GM18519 (cell line): ENCODE results near the gene TPGS1.
A peak's percentile ranks its signal among the peaks of the same experiment; 100 is the strongest.
"Not testable (repeated sequence)": the region's sequence is repeated elsewhere in the genome, so short reads cannot be mapped to it uniquely, and the experiment has no call there.

Experiments used
- ATAC-seq: cut with Tn5 transposase; IDR thresholded peaks from one replicate; pipeline ENCODE4 v1.9.1; 2021; ENCODE audit warnings: mild to moderate bottlenecking, moderate library complexity; ENCODE audit not compliant: unreplicated experiment, low FRiP score

TPGS1 gene

DNA sequence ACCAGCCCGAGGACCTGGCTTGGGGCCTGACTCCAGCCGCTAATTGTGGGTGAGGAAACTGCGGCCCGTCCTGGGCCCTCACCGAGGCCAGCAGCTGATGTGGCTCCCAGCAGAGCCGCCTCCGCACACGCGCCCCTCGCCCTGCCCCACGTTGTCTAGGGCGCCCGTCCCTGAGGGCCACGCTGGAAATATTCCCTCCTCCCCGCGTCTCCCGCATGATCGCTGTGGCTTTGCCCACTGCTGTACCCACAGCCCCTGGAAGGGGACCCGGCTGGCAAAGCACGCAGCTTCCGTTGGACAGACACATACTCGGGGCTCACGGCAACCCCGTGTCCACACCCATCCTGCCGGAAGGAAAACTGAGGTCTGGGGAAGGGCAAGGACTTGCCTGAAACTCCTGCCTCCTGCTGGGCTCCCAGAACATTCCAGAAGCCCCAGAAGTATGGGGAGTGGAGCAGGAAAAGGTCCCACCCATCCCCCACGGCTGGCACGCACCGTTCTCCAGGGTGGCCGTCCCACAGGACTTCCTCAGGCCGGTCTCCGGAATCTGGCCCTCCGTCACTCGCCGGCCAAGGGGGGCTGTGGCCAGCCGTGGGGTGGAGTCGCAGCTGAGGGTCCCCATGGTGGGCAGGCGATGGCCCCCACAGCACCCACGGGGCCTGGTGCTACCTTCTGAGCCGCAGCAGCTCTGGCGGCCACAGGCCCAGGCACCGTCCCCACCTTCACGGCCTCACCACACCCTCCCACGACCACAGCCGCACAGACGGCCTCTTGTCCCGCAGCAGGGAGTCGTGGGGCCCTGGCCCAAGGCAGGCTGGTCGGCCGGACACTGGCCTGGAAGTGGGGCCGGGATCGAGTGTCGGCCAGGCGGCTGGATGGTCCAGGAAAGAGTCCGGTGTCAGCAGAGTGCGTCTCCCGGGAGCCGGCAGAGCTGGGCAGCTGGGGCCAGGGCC is 32.9 kb upstream of the TPGS1 start:
- ATAC-seq = no peak

DNA sequence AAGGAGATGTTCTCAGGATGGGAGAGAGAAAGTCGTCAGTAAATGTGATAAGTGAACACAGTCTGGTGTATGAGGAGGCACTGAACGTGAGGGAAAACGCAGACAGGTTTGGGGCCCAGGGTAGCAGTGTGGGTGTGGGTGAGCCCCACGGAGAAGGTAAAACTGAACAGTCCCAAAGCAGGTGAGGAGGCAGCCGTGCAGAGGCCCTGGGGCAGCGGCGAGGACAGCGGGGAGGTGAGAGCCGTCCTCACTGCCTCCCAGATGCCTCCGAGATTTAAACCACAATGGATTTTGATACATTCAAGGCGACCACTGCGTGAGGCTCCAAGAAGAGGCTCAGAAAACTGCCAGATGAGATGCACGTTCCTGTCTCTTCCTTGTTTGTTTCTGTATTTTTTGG is 31.9 kb upstream of the TPGS1 start:
- no peak for ATAC-seq

DNA sequence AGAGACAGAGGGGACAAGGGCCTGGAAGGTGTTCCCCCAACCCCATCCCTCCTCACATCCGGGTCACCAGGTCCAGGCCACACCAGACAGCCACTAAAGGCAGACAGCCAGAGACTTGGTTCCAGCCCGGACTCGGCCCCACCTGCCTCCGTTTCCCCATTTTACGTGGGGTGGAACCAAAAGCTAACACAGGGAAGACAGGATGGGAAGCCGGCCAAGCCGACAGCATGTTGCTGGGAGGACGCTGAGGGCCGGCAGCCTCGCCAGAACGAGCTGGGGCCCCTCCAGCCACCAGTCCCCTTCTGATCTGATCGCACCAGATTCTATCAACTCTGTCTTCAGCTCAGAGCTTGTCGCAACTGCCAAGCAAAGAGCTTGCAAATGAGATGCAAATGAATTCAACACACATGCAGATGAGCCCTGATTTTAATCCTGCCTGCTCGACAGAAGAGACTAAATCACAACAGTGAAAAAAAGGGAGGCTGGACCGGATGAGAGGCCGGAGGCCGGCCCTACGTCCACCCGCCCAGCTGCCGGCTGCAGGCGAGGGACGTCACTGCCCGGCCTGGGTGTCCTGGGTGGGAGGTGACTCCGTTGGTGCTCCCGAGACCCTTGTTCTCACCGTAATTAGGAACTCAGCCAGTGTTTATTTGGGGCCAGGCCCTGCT is 28.9 kb upstream of the TPGS1 start:
- no peak for ATAC-seq

DNA sequence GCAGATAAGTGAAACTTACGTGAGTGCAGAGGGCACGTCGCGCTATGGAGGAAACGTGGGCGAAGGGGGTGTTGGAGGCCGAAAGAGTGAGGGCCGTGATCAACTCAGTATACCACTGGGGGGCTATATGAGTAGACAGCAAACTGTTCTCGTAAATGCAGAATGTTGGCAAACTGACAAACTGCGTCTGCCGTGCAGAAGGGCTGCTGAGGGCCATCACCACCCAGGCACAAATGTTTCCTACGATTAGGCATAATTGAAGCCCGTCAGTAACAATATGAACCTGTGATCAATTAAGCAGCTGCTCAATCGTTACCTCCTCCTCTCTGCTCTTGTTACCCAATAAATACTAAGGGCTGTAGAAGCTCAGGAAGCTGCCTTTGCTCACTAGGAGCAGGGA is 28.3 kb upstream of the TPGS1 start:
- no peak for ATAC-seq

DNA sequence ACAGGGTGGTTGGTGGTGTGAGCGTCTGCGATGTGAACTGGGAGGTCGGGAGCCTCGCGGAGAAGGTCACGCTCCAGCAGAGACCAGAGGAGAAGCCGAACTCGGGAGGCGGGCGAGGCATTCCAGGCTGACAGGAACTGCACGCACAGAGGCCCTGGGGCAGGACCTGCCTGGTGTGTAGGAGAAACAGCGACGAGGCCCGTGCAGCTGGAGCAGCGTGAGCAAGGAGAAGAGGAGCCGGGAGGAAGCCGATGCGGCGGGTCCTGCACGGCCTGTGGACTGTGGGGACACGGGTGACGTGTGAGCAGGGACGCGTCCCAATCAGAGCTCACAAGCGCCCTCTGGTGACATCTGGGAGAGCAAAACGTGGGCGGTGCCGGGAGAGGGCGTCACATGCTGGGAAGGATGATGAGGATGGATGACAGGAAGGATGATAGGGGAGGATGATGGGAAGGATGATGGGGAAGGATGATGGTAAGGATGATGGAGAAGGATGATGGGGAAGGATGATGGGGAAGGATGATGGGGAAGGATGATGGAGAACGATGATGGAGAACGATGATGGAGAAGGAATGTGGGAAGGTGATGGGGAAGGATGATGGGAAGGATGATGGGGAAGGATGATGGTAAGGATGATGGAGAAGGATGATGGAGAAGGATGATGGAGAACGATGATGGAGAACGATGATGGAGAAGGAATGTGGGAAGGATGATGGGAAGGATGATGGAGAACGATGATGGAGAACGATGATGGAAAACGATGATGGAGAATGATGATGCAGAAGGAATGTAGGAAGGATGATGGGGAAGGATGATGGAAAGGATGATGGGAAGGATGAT is 27.1 kb upstream of the TPGS1 start:
- no peak for ATAC-seq

DNA sequence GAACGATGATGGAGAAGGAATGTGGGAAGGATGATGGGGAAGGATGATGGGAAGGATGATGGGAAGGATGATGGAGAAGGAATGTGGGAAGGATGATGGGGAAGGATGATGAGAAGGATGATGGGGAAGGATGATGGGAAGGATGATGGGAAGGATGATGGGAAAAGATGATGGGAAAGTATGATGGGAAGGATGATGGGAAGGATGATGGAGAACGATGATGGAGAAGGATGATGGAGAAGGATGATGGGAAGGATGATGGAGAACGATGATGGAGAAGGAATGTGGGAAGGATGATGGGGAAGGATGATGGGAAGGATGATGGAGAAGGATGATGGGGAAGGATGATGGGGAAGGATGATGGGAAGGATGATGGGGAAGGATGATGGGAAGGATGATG is 26.2 kb upstream of the TPGS1 start:
- ATAC-seq = not testable (repeated sequence)

DNA sequence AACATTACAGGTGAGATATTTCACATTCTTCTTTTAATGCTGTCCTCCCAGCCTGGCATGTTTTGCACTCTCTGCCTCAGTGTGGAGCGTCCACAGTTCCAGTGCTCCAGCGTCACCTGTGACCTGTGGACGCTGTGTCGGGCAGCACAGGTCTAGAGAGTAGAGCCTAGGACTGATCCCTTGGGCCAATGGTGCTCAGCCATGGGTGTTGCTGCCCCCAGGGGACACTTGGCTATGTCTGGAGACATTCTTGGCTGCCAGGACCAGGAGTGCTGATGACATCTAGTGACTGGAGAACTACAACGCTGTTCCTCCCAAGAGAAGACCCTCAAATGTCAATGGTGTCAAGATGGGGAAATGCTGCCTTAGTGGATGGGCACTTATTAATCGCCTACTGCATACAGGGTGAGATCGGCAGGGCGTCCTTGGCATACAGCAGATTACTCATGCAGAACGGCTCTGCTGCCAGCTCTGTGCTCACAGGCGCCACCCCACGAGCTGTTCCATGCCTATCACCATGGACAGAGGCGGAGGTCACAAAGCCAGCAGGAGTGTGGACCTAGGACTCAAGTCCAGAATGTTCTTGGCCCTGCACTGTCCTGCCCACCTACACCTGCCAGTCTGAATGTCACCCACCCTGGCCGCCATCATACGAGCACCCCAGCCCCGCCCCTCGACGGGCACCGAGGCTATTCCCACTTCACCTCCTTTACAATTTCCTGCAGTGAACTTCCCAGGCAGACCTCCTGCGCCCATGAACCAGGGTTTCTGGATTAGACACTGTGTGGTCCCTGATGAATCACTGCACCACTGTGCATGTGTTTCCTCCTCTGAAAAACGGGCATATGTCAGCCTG is 24.9 kb upstream of the TPGS1 start:
- no peak for ATAC-seq

DNA sequence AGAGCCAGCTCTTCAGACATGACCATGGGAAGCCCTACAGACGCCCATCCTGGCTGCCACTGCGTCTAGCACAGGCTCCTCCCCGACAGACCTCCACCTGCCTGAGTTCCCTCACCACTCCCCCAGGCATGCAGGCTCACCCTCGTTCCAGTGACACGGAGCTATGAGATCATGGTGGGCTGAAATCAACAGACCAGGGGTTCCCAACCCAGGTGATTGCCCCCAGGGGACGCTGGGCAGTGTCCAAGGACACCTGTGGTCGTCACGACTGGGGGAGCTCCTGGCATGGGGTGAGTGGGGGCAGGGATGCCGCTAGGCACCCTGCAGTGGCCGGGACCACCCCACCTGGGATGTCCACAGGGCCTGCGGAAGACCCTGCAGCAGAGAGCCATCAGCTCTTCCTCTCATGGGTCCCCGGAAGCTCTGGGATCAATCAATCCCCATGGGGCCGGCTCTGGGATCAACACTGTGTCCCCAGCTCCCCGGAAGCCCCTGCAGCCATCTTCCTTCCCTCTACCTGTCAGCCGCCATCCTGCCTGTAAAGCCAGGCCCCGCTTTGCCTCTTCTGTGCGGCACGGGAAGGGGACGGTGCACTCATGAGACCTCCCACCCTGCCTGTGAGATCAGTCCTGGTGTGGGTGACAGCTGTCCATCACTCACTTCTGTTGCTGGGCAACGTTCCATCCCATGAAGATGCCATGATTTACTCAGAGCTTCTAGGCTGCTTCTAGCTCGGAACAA is 23.8 kb upstream of the TPGS1 start:
- ATAC-seq = no peak

DNA sequence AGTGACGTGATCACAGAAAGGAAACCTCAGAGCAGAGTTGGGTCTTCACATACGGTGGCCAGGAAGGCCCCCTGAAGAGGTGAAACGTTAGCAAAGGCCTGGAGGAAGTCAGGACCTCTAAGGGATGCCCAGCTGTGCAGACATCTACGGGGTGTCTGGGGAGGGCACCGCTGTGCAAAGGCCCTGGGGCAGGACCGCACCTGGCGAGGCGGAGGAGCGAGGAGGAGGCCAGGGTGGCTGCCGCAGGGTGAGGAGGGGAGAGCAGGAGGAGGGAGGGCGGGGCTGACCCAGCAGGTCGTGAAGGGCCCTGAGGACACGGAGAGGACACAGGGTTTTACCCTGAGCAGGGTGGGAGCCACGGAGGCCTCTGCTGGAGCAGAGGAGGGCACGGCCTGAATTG is 22.8 kb upstream of the TPGS1 start:
- no peak for ATAC-seq

DNA sequence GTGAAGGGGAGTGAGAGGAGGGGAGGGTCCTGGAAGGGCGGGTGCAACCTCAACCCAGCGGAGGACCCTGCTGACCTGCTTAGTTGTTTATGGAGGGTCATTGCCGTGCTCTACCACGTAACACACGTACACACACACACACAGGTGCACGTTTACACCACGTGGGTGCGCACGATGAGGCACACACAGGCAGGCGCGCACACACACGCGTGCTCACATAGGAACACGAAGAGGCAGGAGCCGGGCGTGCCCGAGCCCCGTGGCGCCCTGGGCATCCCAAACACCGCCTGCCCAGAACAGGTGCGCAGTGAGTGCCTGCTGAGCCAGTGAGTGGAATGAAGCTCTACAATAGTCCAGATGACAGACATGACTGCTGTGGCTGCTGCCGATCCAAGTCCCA is 22.2 kb upstream of the TPGS1 start:
- no peak for ATAC-seq

DNA sequence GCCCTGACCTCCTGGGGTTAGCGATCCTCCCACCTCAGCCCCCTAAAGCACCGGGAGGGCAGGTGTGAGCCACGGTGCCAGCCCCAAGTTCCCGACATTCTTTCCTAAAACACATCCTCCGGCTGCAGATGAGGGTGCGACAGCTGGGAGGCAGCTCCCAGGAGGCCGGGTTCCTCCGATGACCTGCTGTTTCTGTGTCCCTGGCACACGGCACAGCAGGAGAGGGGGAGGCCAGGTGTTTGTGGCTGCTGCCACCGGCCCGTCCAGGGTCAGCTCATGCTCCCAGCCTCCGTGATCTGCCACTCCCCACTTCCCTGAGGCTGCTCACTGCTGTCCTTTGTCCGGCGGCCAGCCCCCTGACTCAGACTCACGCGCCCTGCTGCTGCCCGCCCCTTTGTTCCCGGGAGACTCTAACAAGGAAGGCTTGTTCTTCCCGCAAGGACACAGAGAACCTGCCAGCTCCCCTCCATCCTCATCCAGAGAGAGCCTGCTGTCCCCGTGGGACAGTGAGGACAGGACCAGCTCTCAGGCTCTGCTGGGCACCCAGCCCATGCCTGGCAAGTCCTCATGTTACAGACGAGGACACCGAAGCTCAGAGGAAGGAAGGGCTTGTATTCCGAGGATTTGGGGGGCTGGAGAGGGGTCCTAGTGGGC is 21.6 kb upstream of the TPGS1 start:
- ATAC-seq = no peak

DNA sequence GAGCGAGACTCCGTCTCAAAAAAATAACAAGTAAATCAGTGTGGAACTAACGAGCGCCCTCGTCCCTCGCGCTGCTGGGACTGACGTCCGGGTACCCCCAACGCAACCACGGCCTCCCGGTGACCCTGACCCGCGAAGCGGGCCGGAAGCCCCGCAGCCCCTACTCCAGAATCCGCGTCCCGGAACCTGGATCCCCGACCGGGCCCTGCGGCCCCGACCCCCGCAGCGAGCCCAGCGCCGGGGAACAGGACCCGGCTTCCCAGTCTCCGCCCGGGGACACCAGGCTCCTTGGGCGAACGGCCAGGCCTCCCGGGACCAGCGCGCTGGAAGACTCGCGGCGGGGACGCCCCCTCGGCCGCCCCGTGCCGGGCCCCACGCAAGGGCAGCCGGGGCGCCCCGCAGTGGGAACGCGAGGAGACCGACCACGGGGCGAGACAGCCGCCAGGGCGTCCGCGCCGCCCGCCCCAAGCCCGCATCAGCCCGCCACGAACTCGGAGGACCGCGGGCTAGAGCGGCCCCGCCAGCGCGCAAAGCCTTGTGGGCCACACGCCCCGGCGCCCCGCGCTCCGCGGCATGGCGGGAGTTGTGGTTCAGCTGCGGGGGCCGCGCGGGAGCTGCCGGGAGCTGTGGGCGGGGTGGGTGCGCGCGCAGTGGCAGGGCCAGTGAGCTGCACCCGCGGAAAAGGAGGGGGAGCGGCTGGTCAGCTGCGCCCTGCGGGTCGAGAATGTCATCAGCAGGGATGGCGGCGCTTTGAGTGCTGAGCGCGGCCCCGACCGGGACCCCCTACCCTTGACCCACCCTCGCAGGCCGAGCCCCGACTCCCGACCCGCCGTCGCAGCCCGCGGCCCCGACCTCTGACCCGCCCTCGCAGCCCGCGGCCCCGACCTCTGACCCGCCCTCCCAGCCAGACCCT is 18.5 kb upstream of the TPGS1 start:
- peak; percentile 52 for ATAC-seq

DNA sequence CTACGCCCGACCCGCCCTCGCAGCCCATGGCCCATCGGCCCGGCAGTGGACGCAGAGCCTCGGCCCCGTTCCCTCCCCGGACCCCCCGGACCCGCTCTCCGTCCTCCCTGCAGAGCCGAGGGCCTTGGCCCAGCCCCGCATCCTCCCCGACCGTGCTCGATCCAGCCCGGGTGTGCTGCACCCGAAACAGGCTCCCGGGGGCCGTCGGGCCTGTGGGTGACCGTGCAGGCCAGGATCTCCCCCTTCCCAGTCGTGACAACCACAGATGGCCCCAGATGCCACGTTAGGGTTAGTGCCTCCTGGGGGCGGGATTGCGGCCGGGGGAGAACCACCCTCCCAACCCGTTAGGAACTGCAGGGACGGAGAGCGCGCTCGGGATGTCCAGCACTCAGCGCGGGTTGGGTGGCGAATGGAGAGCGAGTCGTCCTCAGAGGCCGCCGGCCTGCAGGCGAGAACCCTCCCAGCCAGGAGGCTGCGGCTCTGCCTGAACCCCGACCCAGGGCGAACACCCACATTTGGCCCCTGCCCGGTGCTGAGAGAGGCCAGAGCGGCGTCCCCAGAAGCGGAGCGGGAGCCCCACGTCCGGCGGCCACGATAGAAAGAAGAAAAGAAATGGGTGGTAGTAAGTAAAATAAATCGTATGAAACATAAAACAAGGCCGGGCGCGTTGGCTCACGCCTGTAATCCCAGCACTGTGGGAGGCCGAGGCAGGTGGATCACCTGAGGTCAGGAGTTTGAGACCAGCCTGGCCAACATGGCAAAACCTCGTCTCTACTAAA is 17.7 kb upstream of the TPGS1 start:
- ATAC-seq = no peak

DNA sequence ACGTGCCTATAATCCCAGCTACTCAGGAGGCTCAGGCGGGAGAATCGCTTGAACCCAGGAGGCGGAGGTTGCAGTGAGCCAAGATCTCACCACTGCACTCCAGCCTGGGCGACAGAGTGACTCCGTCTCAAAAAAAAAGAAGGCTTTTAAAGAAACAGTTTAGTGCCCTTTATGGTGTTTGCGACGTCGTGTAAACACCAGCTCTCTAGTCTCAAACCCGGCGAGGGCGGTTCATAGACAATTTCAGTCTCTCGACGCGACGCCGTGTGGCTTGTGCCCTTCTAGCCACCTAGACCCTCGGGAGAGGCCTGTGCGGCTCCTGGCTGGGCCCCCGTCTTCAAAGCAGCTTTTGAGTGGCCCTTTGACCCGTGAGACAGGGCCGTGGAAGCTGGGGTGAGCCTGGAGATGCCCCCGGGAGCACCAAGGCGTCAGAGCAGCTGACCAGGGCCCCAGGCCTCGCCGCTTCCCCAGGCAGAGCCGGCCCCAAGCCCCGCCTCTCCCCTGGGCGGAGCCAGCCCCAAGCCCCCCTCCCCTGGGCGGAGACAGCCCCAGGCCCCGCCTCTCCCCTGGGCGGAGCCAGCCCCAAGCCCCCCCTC is 16.1 kb upstream of the TPGS1 start:
- ATAC-seq = no peak

DNA sequence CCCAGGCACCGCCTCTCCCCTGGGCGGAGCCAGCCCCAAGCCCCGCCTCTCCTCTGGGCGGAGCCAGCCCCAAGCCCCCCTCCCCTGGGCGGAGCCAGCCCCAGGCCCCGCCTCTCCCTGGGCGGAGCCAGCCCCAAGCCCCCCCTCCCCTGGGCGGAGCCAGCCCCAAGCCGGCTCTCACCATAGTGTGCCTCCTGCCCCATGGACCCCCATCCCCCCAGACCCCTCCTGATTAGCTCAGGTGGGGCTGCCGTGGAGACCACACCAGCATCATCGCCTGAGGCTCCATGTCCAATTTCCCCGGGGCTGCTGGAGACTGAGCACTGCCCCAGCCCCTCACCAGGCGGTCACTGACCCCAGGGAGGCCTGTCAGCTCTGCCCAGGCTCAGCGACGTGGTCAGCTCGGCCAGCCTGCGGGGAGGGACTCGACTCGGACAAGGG is 15.2 kb upstream of the TPGS1 start:
- ATAC-seq = no peak

DNA sequence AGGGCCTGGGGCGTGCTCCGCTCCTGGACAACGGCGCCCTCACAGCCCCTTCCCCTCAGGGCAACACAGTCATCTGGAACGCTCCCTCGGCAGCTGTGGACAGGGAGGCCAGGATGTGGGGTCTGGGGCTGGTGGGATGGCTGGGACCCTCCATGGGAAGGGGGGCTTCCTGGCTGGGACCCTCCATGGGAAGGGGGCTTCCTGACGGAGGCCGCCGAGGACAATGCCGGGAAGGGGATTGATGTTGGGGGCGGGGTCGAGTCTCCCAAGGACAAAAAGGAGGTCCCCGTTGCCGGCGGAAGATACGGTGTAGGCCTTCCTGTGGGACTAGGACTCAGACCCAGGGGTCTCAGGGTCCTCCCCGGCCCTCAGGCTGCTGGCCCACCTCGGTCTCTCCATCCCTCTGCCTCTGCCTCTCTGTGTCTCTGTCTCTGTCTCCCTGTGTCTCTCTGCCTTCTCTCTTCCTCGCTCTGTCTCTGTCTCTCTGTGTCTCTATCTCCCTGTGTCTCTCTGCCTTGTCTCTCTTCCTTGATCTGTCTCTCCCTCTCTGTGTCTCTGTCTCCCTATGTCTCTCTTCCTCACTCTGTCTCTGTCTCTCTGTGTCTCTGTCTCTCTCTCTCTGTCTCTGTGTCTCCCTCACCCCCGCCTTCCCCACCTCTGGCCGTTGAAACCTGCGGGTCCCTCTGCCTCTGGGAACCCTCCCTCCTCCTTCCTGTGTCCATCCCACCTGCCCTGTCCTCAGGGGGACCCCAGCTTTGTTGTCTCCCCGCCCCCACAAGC is 13.7 kb upstream of the TPGS1 start:
- ATAC-seq = no peak
